GM23248 (cell line): ENCODE results near the gene WAC.

Experiments used
- EZH2 ChIP-seq: fragments of 200-600 bp; sonication (generic); IDR thresholded peaks from 2 replicates; pipeline ENCODE4 v1.6.1; 2018; ENCODE audit warnings: antibody characterized with exemption, mild to moderate bottlenecking; ENCODE audit not compliant: insufficient read depth, poor library complexity, severe bottlenecking
- EZH2phosphoT487 ChIP-seq: fragments of 200-600 bp; sonication (generic); IDR thresholded peaks from 2 replicates; pipeline ENCODE4 v1.6.1; 2018; ENCODE audit warnings: antibody characterized with exemption, moderate library complexity, mild to moderate bottlenecking, low read depth; ENCODE audit not compliant: insufficient read depth

DNA sequence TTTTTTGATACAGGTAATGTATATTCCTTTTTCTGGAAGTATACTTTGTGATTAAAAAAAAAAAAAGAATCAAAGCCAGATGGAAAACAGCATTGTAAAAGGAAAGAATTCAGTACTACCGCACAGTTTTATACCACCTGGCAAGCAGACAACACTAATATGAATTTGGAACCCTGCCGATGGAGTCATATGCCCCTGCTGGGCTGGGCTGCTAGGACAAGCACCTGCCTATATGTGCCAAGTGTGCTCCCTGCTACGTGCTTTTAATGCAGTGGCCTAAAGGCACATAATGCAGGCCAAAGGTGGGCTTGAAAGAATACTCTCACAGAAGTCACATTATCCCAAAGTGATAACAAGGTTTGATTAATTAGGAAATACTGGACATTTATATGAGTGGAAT lies 29.8 kb upstream of the WAC start:
- TF ChIP-seq EZH2 (no peak), EZH2phosphoT487 (no peak)
